WERI-Rb-1 (cell line): ENCODE results near the gene FAHD1.

Experiments used
- DNase-seq: peaks from one replicate; pipeline ENCODE4 v3.0.0-alpha.2; 2020
- H3K27ac ChIP-seq: fragments of 250-450 bp; sonication (Bioruptor Pico); 2 replicates; pipeline ENCODE4 v1.5.1; 2020; ENCODE audit warnings: mild to moderate bottlenecking, moderate library complexity
- H3K27me3 ChIP-seq: fragments of 250-450 bp; sonication (Bioruptor Pico); 2 replicates; pipeline ENCODE4 v1.5.1; 2021; ENCODE audit warnings: mild to moderate bottlenecking, low read depth, moderate library complexity; ENCODE audit not compliant: insufficient read depth, severe bottlenecking
- H3K36me3 ChIP-seq: fragments of 250-450 bp; sonication (Bioruptor Pico); 2 replicates; pipeline ENCODE4 v1.5.1; 2020; ENCODE audit warnings: mild to moderate bottlenecking, moderate library complexity
- H3K4me3 ChIP-seq: 2 replicates; pipeline ENCODE4 v1.5.1; 2011; ENCODE audit warnings: low read depth, mild to moderate bottlenecking, control low read depth, low read length
- H3K9me3 ChIP-seq: fragments of 250-450 bp; sonication (Bioruptor Pico); 2 replicates; pipeline ENCODE4 v1.5.1; 2021; ENCODE audit warnings: mild to moderate bottlenecking, moderate library complexity; ENCODE audit not compliant: severe bottlenecking
- CTCF ChIP-seq: IDR thresholded peaks from 2 replicates; pipeline ENCODE4 v1.5.1; 2011; ENCODE audit warnings: low read depth, mild to moderate bottlenecking, control low read depth, inconsistent platforms, low read length

Gene FAHD1

GRCh38 chr16:1820946-1821290 lies 6.1 kb upstream of the FAHD1 start:
- H3K36me3 ChIP-seq = peaks cover 34% of the 10 kb centered on the region
- no peak for TF ChIP-seq CTCF
- DNase-seq = no peak

GRCh38 chr16:1821861-1822611 lies 5.0 kb upstream of the FAHD1 start:
- Histone ChIP-seq H3K9me3 (no peaks in the 10 kb centered on the region), H3K4me3 (no peak overlapping the region), H3K27ac (no peak overlapping the region), H3K27me3 (no peaks in the 10 kb centered on the region), H3K36me3 (peaks cover 26% of the 10 kb centered on the region)
- DNase-seq = no peak
- no peak for TF ChIP-seq CTCF

More at GRCh38 chr16:1820946-1821290, 6.1 kb upstream of the FAHD1 start:
- no peak overlapping the region for H3K4me3 ChIP-seq
- no peak overlapping the region for H3K27ac ChIP-seq
- H3K9me3 ChIP-seq = no peaks in the 10 kb centered on the region
- no peaks in the 10 kb centered on the region for H3K27me3 ChIP-seq

- H3K36me3 ChIP-seq = peaks cover 24% of the 10 kb centered on the region
- H3K27me3 ChIP-seq = no peaks in the 10 kb centered on the region
- TF ChIP-seq CTCF = no peak
- no peak overlapping the region for H3K4me3 ChIP-seq
- H3K9me3 ChIP-seq = no peaks in the 10 kb centered on the region
- no peak overlapping the region for H3K27ac ChIP-seq
- DNase-seq = no peak
Measured at GRCh38 chr16:1822801-1823200, 4.2 kb upstream of the FAHD1 start.

- no peak overlapping the region for H3K27ac ChIP-seq
- peak; percentile 59; the same call in 1 of the 2 replicates for TF ChIP-seq CTCF
- H3K36me3 ChIP-seq = peaks cover 29% of the 10 kb centered on the region
- no peaks in the 10 kb centered on the region for H3K27me3 ChIP-seq
- H3K4me3 ChIP-seq = no peak overlapping the region
- peak; percentile 72 for DNase-seq
- no peaks in the 10 kb centered on the region for H3K9me3 ChIP-seq
Measured at GRCh38 chr16:1823821-1824220, 3.2 kb upstream of the FAHD1 start.

- Histone ChIP-seq H3K27ac (no peak overlapping the region), H3K36me3 (peaks cover 36% of the 10 kb centered on the region), H3K4me3 (peak overlapping the region; percentile 47; the same call in 1 of the 2 replicates), H3K9me3 (no peaks in the 10 kb centered on the region), H3K27me3 (no peaks in the 10 kb centered on the region)
- DNase-seq = no peak
- no peak for TF ChIP-seq CTCF
Measured at GRCh38 chr16:1825381-1825863, 1.6 kb upstream of the FAHD1 start.
